Right lobe of liver (tissue), 4 donors: ENCODE data around the gene CFAP46.

Source experiments
- CTCF ChIP-seq, 4 donors: fragments of 200-600 bp in 3 of 4; fragments of 450-650 bp in 1 of 4; IDR thresholded peaks; one replicate each; pipeline versions ENCODE4 v1.5.1 to v1.8.0; 2016 to 2022; ENCODE audit warnings: antibody characterized with exemption in 4 of 4, mild to moderate bottlenecking in 2 of 4
- POLR2A ChIP-seq: fragments of 450-650 bp; IDR thresholded peaks from one replicate; pipeline ENCODE4 v1.6.1; 2017; ENCODE audit warnings: antibody characterized with exemption, mild to moderate bottlenecking
- donor health status: DM: no; HTN: no; CAD: no.
- donor health status: DM: no; HTN: no; CAD: no.
- donor health status: DM: no; HTN: yes; CAD: no.

GRCh38 chr10:132981746-132982145 is 39.4 kb upstream of the CFAP46 start:
- TF ChIP-seq CTCF (IDR thresholded peaks at IDR 0.05) (no peak), POLR2A (no peak)
